Upper lobe of left lung (tissue), 6 donors: ENCODE results near the gene TMEM255A. TPM values are rescaled to one million over a fixed set of nuclear protein-coding genes. Genes with fewer than 3 reads are reported as not detected.

Source experiments
- ATAC-seq, 2 donors: fragments of 200-7000 bp; cut with Tn5 transposase; one replicate each; pipeline ENCODE4 v1.9.1; 2022; ENCODE audit warnings: mild to moderate bottlenecking in 2 of 2, moderate library complexity in 2 of 2; ENCODE audit not compliant: low FRiP score in 2 of 2
- DNase-seq, 2 donors: peaks; one replicate each; pipeline ENCODE4 v3.0.0-alpha.2; 2019 to 2020
- H3K27ac ChIP-seq, 4 donors: fragments of 200-600 bp; sonication (generic); one replicate each; pipeline ENCODE4 v1.5.1; 2016 to 2019
- H3K27me3 ChIP-seq, 4 donors: fragments of 200-600 bp; sonication (generic); one replicate each; pipeline ENCODE4 v1.5.1; 2017 to 2019
- H3K36me3 ChIP-seq, 4 donors: fragments of 200-600 bp; sonication (generic); one replicate each; pipeline ENCODE4 v1.5.1; 2016 to 2019
- H3K4me1 ChIP-seq, 4 donors: fragments of 200-600 bp; sonication (generic); one replicate each; pipeline ENCODE4 v1.5.1; 2018 to 2019
- H3K4me3 ChIP-seq, 4 donors: fragments of 200-600 bp; sonication (generic); one replicate each; pipeline ENCODE4 v1.5.1; 2017 to 2019; ENCODE audit warnings: mild to moderate bottlenecking in 2 of 4, moderate library complexity in 1 of 4
- H3K9me3 ChIP-seq, 4 donors: fragments of 200-600 bp; sonication (generic); one replicate each; pipeline ENCODE4 v1.5.1; 2018 to 2019
- CTCF ChIP-seq, 6 experiments: fragments of 450-650 bp in 4 of 6; fragments of 200-600 bp in 2 of 6; sonication (generic) in 2 of 6; IDR thresholded peaks; one replicate each; pipeline ENCODE4 v1.5.1; 2016 to 2019; ENCODE audit warnings: antibody characterized with exemption in 6 of 6
- EP300 ChIP-seq, 4 donors: sonication (generic); formaldehyde crosslinking; IDR thresholded peaks; one replicate each; pipeline ENCODE4 v1.5.1; 2017; ENCODE audit warnings: antibody characterized with exemption in 4 of 4, control low read depth in 2 of 4
- POLR2A ChIP-seq, 4 donors: fragments of 450-650 bp; IDR thresholded peaks; one replicate each; pipeline ENCODE4 v1.5.1; 2016 to 2017; ENCODE audit warnings: antibody characterized with exemption in 4 of 4, mild to moderate bottlenecking in 2 of 4
- POLR2AphosphoS5 ChIP-seq, 2 donors: sonication (generic); formaldehyde crosslinking; IDR thresholded peaks; one replicate each; pipeline ENCODE4 v1.5.1; 2017; ENCODE audit warnings: antibody characterized with exemption in 2 of 2
- WGBS, 2 donors: methylation state at CpG; one replicate each; pipeline ENCODE4 v1.1.5; 2017 to 2018; 5-methylcytosine and 5-hydroxymethylcytosine counted together
- total RNA-seq, 6 donors: library from RNA; depleted of rRNA in 4 of 6; stranded (reverse); fragments of >200 nt in 4 of 6; gene quantifications; one replicate each; pipeline versions ENCODE4 v1.1.0 to v1.2.1, GENCODE V29; 2016 to 2021
- donor health status: DM: no; HTN: no; CAD: no; lungs with moderate emphysema.
- donor health status: DM: no; HTN: yes; CAD: no; lungs with severe emphysema.

Gene TMEM255A
- total RNA-seq, 6 donors from 2014 or later, result 1.0 to 3.3 (median 1.6) TPM

- Histone ChIP-seq H3K27me3 (no peaks in the 10 kb centered on the region), H3K4me1 (peaks cover 0 to 14% (median 4%) of the 10 kb centered on the region in 4 donors), H3K27ac (no peak overlapping the region), H3K36me3 (no peaks in the 10 kb centered on the region), H3K4me3 (no peak overlapping the region), H3K9me3 (no peaks in the 10 kb centered on the region)
- ATAC-seq (no peak), DNase-seq (no peak)
- TF ChIP-seq POLR2AphosphoS5 (IDR thresholded peaks at IDR 0.05), result no peak
- TF ChIP-seq CTCF (IDR thresholded peaks at IDR 0.05), result no peak
- TF ChIP-seq POLR2A (IDR thresholded peaks at IDR 0.05), result no peak
- no peak for TF ChIP-seq EP300 (IDR thresholded peaks at IDR 0.05)
- WGBS, 2 donors, result 82 to 88% methylated on average over 5 of the region's 5 CpGs
These were observed 68.4 kb downstream of the TMEM255A start for GRCh38 chrX:120242813-120243212.

- no peak overlapping the region for H3K27ac ChIP-seq
- no peaks in the 10 kb centered on the region for H3K27me3 ChIP-seq
- WGBS, 2 donors, result 80 to 84% methylated on average over 4 of the region's 4 CpGs
- ATAC-seq (no peak), DNase-seq (no peak)
- H3K36me3 ChIP-seq, result no peaks in the 10 kb centered on the region
- no peak for TF ChIP-seq EP300 (IDR thresholded peaks at IDR 0.05)
- no peak for TF ChIP-seq CTCF (IDR thresholded peaks at IDR 0.05)
- no peak for TF ChIP-seq POLR2AphosphoS5 (IDR thresholded peaks at IDR 0.05)
- TF ChIP-seq POLR2A (IDR thresholded peaks at IDR 0.05), result no peak
- no peaks in the 10 kb centered on the region for H3K9me3 ChIP-seq
- H3K4me3 ChIP-seq, result no peak overlapping the region
- peaks cover 0 to 11% (median 2%) of the 10 kb centered on the region in 4 donors for H3K4me1 ChIP-seq
These were observed 72.3 kb downstream of the TMEM255A start for GRCh38 chrX:120238933-120239332.

GRCh38 chrX:120236687-120237479 is 74.4 kb downstream of the TMEM255A start:
- ATAC-seq (no peak), DNase-seq (no peak)
- WGBS, 2 donors, result 87 to 100% methylated on average over 3 of the region's 3 CpGs
- H3K36me3 ChIP-seq, result no peaks in the 10 kb centered on the region
- no peaks in the 10 kb centered on the region for H3K4me1 ChIP-seq
- no peak overlapping the region for H3K27ac ChIP-seq
- no peaks in the 10 kb centered on the region for H3K9me3 ChIP-seq
- H3K27me3 ChIP-seq, result no peaks in the 10 kb centered on the region
- H3K4me3 ChIP-seq, result no peak overlapping the region
- TF ChIP-seq POLR2A (IDR thresholded peaks at IDR 0.05) (no peak), CTCF (IDR thresholded peaks at IDR 0.05) (no peak), EP300 (IDR thresholded peaks at IDR 0.05) (no peak), POLR2AphosphoS5 (IDR thresholded peaks at IDR 0.05) (no peak)

- 74 to 96% methylated on average over 6 of the region's 6 CpGs for WGBS, 2 donors
- no peaks in the 10 kb centered on the region for H3K36me3 ChIP-seq
- no peak for ATAC-seq
- no peak for DNase-seq
- H3K27me3 ChIP-seq, result no peaks in the 10 kb centered on the region
- TF ChIP-seq EP300 (IDR thresholded peaks at IDR 0.05) (no peak), CTCF (IDR thresholded peaks at IDR 0.05) (no peak), POLR2A (IDR thresholded peaks at IDR 0.05) (no peak), POLR2AphosphoS5 (IDR thresholded peaks at IDR 0.05) (no peak)
- no peaks in the 10 kb centered on the region for H3K9me3 ChIP-seq
- H3K4me1 ChIP-seq, result no peaks in the 10 kb centered on the region
- no peak overlapping the region for H3K27ac ChIP-seq
- no peak overlapping the region for H3K4me3 ChIP-seq
These were observed 76.0 kb downstream of the TMEM255A start for GRCh38 chrX:120235284-120235683.
